Stomach (tissue), 9 donors: ENCODE measurements around the gene KIAA1671. TPM values are rescaled to one million over a fixed set of nuclear protein-coding genes. Genes with fewer than 3 reads are reported as not detected.
"Not testable (repeated sequence)": the region's sequence is repeated elsewhere in the genome, so short reads cannot be mapped to it uniquely, and the experiment has no call there.

ENCODE experiments used
- DNase-seq, 2 donors: peaks; one replicate each; pipeline versions ENCODE4 v3.0.0 to v3.0.0-alpha.2; 2013 to 2019
- H3K27ac ChIP-seq, 5 donors: fragments of 200-600 bp in 4 of 5; sonication (generic) in 4 of 5; one replicate each; pipeline ENCODE4 v1.5.1; 2013 to 2019; ENCODE audit warnings: mild to moderate bottlenecking in 1 of 5, moderate library complexity in 1 of 5
- H3K27me3 ChIP-seq, 3 donors: fragments of 200-600 bp; sonication (generic); one replicate each; pipeline ENCODE4 v1.5.1; 2017 to 2019; ENCODE audit warnings: mixed run types in 1 of 3
- H3K36me3 ChIP-seq, 4 donors: fragments of 200-600 bp; sonication (generic); 1 replicate in 3 of 4; 2 replicates in 1 of 4; pipeline ENCODE4 v1.5.1; 2016 to 2019
- H3K4me1 ChIP-seq, 4 donors: fragments of 200-600 bp; sonication (generic); one replicate each; pipeline ENCODE4 v1.5.1; 2016 to 2019
- H3K4me3 ChIP-seq, 4 donors: fragments of 200-600 bp; sonication (generic) in 3 of 4; one replicate each; pipeline ENCODE4 v1.5.1; 2016 to 2019; ENCODE audit warnings: mild to moderate bottlenecking in 1 of 4
- H3K9me3 ChIP-seq, 4 donors: fragments of 200-600 bp; sonication (generic); one replicate each; pipeline ENCODE4 v1.5.1; 2016 to 2019
- EP300 ChIP-seq: sonication (generic); formaldehyde crosslinking; IDR thresholded peaks from one replicate; pipeline ENCODE4 v1.6.1; 2017; ENCODE audit warnings: antibody characterized with exemption
- POLR2A ChIP-seq, 4 donors: fragments of 450-650 bp; IDR thresholded peaks; one replicate each; pipeline ENCODE4 v1.6.1; 2016; ENCODE audit warnings: antibody characterized with exemption in 4 of 4, control low read depth in 2 of 4, mild to moderate bottlenecking in 1 of 4, moderate library complexity in 1 of 4
- POLR2AphosphoS5 ChIP-seq, 3 donors: sonication (generic); formaldehyde crosslinking; IDR thresholded peaks; one replicate each; pipeline ENCODE4 v1.6.1; 2016; ENCODE audit warnings: antibody characterized with exemption in 3 of 3
- WGBS, 5 donors: extraction: QIAGEN DNeasy Blood & Tissue Kit in 3 of 5; methylation state at CpG; one replicate each; pipeline versions ENCODE4 v1.1.5 to v1.1.7; 2013 to 2018; 5-methylcytosine and 5-hydroxymethylcytosine counted together
- intact Hi-C: fragments of 100-400 bp; cut with DNase I; formaldehyde crosslinking; loops from one replicate; pipeline ENCODE4 v1.15.1; 2023; ENCODE audit warnings: low total_unique reads
- polyA plus RNA-seq, 3 donors: library from polyadenylated mRNA; stranded (reverse); fragments of 200-250 nt; gene quantifications; one replicate each; pipeline ENCODE4 v1.2.3, GENCODE V29; 2013
- total RNA-seq, 5 donors: library from RNA; depleted of rRNA; stranded (reverse); fragments of >200 nt; gene quantifications; one replicate each; pipeline versions ENCODE4 v1.1.0 to v1.2.3, GENCODE V29; 2014 to 2016
- TF ChIP-seq, protein P1 (sequence below), 7 experiments: fragments of 450-650 bp in 4 of 7; fragments of 200-600 bp in 3 of 7; sonication (generic) in 3 of 7; IDR thresholded peaks; one replicate each; pipeline ENCODE4 v1.5.1; 2016 to 2019; ENCODE audit warnings: antibody characterized with exemption in 7 of 7, control low read depth in 2 of 7, mild to moderate bottlenecking in 1 of 7
- donor health status: healthy with polysubstance abuse.
- donor health status: Bipolar disorder and iron deficiency.
- donor health status: healthy.

Gene KIAA1671
- total and polyA plus RNA-seq, 8 donors, result 5.7 to 80.5 (median 32.5) TPM

DNA sequence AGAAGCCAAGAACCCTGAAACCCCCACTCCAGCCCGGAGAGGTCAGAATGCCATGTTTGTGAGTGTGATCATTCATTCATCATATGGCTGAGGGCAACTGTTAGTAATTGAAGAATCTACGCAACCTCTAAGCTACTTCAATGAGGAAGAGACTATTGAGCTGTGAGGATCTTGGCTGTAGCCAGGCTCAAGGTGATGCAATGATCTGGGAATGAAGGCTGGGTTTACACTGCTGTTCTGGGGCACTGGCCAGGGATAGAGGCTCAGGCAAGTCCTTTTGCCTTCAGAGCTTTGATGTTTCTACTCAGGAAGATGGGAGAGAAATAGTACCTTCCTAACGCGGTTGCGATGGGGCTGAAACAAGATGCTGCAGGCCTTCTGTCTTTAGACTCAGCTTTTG lies 279.8 kb downstream of the KIAA1671 start:
- intact Hi-C loops, result loop anchor here (10.0 kb wide), 1 partner anchor 102 kb away; no protein-coding TSS in a partner anchor
- no peak overlapping the region for H3K27ac ChIP-seq
- 50 to 78% (median 70%) methylated on average over 5 of the region's 5 CpGs for WGBS, 5 donors
- no peak for DNase-seq
- H3K36me3 ChIP-seq, result no peaks in the 10 kb centered on the region
- peaks cover 0 to 60% (median 24%) of the 10 kb centered on the region in 3 donors for H3K27me3 ChIP-seq
- peaks cover 0 to 6% (median 6%) of the 10 kb centered on the region in 4 donors for H3K4me1 ChIP-seq
- no peak overlapping the region for H3K4me3 ChIP-seq
- no peaks in the 10 kb centered on the region for H3K9me3 ChIP-seq
- TF ChIP-seq, protein P1, sequence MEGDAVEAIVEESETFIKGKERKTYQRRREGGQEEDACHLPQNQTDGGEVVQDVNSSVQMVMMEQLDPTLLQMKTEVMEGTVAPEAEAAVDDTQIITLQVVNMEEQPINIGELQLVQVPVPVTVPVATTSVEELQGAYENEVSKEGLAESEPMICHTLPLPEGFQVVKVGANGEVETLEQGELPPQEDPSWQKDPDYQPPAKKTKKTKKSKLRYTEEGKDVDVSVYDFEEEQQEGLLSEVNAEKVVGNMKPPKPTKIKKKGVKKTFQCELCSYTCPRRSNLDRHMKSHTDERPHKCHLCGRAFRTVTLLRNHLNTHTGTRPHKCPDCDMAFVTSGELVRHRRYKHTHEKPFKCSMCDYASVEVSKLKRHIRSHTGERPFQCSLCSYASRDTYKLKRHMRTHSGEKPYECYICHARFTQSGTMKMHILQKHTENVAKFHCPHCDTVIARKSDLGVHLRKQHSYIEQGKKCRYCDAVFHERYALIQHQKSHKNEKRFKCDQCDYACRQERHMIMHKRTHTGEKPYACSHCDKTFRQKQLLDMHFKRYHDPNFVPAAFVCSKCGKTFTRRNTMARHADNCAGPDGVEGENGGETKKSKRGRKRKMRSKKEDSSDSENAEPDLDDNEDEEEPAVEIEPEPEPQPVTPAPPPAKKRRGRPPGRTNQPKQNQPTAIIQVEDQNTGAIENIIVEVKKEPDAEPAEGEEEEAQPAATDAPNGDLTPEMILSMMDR (IDR thresholded peaks at IDR 0.05), result no peak
- TF ChIP-seq EP300 (no peak), POLR2A (IDR thresholded peaks at IDR 0.05) (no peak), POLR2AphosphoS5 (IDR thresholded peaks at IDR 0.05) (no peak)

DNA sequence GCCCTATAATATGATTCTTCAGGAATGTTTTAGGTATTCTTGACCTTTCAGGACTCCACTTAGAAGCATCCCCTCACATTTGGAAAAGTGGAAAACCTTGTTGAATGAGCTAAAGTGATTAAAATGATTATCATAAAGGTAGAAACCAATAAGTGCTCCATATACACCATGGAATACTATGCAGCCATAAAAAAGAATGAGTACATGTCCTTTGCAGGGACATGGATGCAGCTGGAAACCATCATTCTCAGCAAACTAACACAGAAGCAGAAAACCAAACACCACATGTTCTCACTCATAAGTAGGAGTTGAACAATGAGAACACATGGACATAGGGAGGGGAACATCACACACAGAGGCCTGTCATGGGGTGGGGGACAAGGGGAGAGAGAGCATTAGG lies 281.2 kb downstream of the KIAA1671 start:
- H3K36me3 ChIP-seq, H3K27ac ChIP-seq, H3K4me3 ChIP-seq, H3K9me3 ChIP-seq, DNase-seq, H3K4me1 ChIP-seq: not testable (repeated sequence)
- intact Hi-C loops, result loop anchor here (10.0 kb wide), 1 partner anchor 101 kb away; no protein-coding TSS in a partner anchor
- H3K27me3 ChIP-seq, result peaks cover 0 to 69% (median 28%) of the 10 kb centered on the region in 3 donors

DNA sequence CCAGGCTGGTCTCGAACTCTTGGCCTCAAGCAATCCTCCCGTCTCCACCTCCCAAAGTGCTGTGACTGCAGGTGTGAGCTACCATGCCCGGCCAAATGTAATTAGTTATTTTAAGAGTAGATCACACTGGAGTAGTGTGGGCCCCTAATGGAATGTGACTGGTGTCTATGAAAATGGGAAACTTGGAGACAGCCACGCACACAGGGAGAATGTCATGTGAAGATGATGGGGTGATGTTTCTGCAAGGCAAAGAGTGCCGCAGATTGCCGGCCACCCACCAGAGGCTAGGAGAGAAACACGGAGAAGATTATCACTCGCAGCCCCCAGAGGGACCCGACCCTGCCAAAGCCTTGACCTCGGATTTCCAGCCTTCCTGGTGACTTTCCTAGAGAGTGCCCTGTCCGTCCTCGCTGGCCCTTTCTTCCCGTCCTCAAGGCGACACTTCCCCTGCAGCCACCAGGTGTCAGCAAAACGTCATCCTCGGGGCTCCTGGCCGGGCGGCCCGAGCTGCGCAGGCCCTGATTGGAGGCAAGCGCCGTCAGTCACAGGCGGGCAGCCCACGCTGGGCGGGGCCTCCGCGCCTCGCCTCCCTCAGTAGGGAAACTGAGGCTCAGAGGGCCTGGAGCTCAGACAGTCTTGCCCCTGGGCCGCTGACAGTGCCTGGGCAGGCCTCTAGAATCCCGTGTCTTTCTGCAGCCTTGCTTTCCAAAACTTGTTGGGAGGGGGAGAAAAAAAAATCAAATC lies 283.2 kb downstream of the KIAA1671 start:
- H3K9me3 ChIP-seq, result no peaks in the 10 kb centered on the region
- H3K27ac ChIP-seq, result no peak overlapping the region
- WGBS, 5 donors, result 13 to 20% (median 15%) methylated on average over 16 to 30 of the region's 30 CpGs
- DNase-seq, result peak; percentile 85 to 94
- H3K4me3 ChIP-seq, result no peak overlapping the region
- peaks cover 0 to 6% (median 6%) of the 10 kb centered on the region in 4 donors for H3K4me1 ChIP-seq
- TF ChIP-seq EP300, result no peak
- TF ChIP-seq, protein P1 (IDR thresholded peaks at IDR 0.05), result peak in 5 of 7 experiments; percentile 31 to 63 (median 58)
- no peaks in the 10 kb centered on the region for H3K36me3 ChIP-seq
- peaks cover 0 to 69% (median 32%) of the 10 kb centered on the region in 3 donors for H3K27me3 ChIP-seq
- intact Hi-C loops, result loop anchor here (10.0 kb wide), 1 partner anchor 99 kb away; no protein-coding TSS in a partner anchor

DNA sequence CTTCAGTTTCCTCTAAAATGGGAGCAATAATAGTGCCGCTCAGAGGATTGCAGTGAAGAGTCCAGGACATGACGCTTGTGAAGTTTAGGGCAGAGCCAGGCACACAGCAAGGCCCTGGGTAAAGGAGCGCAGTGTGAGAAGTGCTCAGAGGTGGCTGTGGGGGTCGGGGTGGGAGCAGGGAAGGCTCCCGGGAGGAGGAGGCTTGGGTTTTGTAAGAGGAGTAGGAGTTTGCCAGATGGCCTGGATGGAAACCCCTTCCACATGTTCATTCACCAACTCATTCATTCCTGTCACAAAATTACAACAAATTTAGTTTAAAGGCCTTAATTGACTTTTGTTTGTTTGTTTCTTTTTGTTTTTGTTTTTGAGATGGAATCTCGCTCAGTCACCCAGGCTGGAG lies 283.9 kb downstream of the KIAA1671 start:
- Histone ChIP-seq H3K9me3 (no peaks in the 10 kb centered on the region), H3K36me3 (no peaks in the 10 kb centered on the region), H3K4me1 (peaks cover 0 to 6% (median 6%) of the 10 kb centered on the region in 4 donors), H3K27me3 (peaks cover 0 to 68% (median 31%) of the 10 kb centered on the region in 3 donors), H3K27ac (no peak overlapping the region), H3K4me3 (no peak overlapping the region)
- intact Hi-C loops, result loop anchor here (10.0 kb wide), 1 partner anchor 98 kb away; no protein-coding TSS in a partner anchor
- no peak for DNase-seq
- TF ChIP-seq, protein P1 (IDR thresholded peaks at IDR 0.05), result no peak
- TF ChIP-seq EP300, result no peak
- no peak for TF ChIP-seq POLR2A (IDR thresholded peaks at IDR 0.05)
- no peak for TF ChIP-seq POLR2AphosphoS5 (IDR thresholded peaks at IDR 0.05)
- WGBS, 5 donors, result 78 to 89% (median 85%) methylated on average over 6 of the region's 6 CpGs

DNA sequence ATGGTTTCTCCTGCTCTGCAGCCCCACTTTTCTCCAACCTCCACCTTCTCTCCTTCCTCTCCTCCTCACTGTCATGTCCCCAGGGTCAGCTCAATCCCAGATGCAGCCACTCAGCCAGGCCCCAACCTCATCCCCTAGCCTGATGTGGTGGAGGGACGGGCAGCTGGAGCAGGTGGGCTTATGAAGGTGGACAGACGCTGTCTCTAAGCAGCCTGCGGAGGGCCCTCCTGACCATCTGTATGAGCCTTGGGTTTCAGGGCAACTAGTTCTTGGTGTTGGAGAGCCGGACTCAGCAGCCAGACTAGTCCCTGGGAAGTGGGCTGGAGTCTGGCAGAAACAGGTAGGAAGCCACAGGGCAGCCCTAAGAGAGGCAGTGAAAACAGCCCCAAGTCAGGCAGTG lies 285.0 kb downstream of the KIAA1671 start:
- H3K36me3 ChIP-seq, result no peaks in the 10 kb centered on the region
- TF ChIP-seq POLR2A (IDR thresholded peaks at IDR 0.05) (no peak), EP300 (no peak), POLR2AphosphoS5 (IDR thresholded peaks at IDR 0.05) (no peak)
- TF ChIP-seq, protein P1 (IDR thresholded peaks at IDR 0.05), result no peak
- H3K27ac ChIP-seq, result no peak overlapping the region
- DNase-seq, result no peak
- peaks cover 0 to 6% (median 6%) of the 10 kb centered on the region in 4 donors for H3K4me1 ChIP-seq
- WGBS, 5 donors, result 60 to 90% (median 80%) methylated on average over 4 of the region's 4 CpGs
- intact Hi-C loops, result loop anchor here (10.0 kb wide), 1 partner anchor 97 kb away; no protein-coding TSS in a partner anchor
- no peak overlapping the region for H3K4me3 ChIP-seq
- no peaks in the 10 kb centered on the region for H3K9me3 ChIP-seq
- H3K27me3 ChIP-seq, result peaks cover 0 to 57% (median 29%) of the 10 kb centered on the region in 3 donors

DNA sequence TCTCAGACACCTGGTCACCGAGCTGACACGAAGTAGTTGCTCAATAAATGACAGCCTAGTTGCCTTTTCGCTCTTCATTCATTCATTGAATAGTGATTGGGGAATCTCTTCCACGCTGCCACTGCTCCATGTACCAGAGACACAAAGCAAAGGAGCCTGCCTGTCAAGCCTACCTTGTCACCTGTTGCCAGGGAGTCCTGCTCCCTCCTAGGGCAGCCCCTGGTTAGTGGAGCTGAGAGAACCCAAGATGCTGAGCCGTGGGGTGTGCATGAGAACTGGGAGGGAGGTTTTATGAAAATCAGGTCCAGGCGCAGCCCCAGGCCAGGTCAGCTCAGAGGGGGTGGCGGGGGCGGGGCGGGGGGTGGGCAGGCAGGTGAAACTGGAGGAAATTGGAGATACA lies 285.5 kb downstream of the KIAA1671 start:
- DNase-seq, H3K36me3 ChIP-seq, H3K9me3 ChIP-seq, H3K27ac ChIP-seq, H3K4me3 ChIP-seq, H3K4me1 ChIP-seq: not testable (repeated sequence)
- intact Hi-C loops, result loop anchor here (10.0 kb wide), 1 partner anchor 97 kb away; no protein-coding TSS in a partner anchor
- WGBS, 5 donors, result 64 to 71% (median 66%) methylated on average over 8 to 9 of the region's 9 CpGs
- H3K27me3 ChIP-seq, result peaks cover 0 to 52% (median 29%) of the 10 kb centered on the region in 3 donors
